H1 (cell line): ENCODE results near the gene PLEKHH3. TPM values are rescaled to one million over a fixed set of nuclear protein-coding genes. Genes with fewer than 3 reads are reported as not detected.

Source experiments
- CTCF ChIA-PET: fragments of 300-600 bp; sonication (Branson Sonifier 250); formaldehyde crosslinking; loops from one replicate; lab custom pipeline; 2021; ENCODE audit not compliant: partially characterized antibody; lab: Charles Lee
- POLR2A ChIA-PET: fragments of 300-600 bp; sonication (Branson Sonifier 250); formaldehyde crosslinking; loops from one replicate; lab custom pipeline; 2021; ENCODE audit warnings: inconsistent platforms; ENCODE audit not compliant: partially characterized antibody; lab: Charles Lee
- DNase-seq, 2 experiments: peaks; one replicate each; pipeline versions ENCODE4 v3.0.0 to v3.0.0-alpha.2; 2010 to 2022; ENCODE audit warnings: low spot score in 2 of 2, low read depth in 1 of 2, mixed read lengths in 1 of 2
- FAIRE-seq: peaks from 2 replicates; lab custom pipeline; 2011; peaks lifted over from hg19 to GRCh38; lab: Jason Lieb, UNC
- H2AFZ ChIP-seq: 2 replicates; pipeline ENCODE4 v1.8.1; 2012; ENCODE audit warnings: low read length, inconsistent platforms
- H2AK5ac ChIP-seq: 2 replicates; pipeline ENCODE4 v1.6.1; 2013; ENCODE audit warnings: low read depth, low read length
- H2BK120ac ChIP-seq: replicated peaks from 2 replicates; pipeline ENCODE3; 2013; ENCODE audit warnings: low read depth, low read length, inconsistent platforms
- H2BK12ac ChIP-seq: 2 replicates; pipeline ENCODE4 v1.6.1; 2013; ENCODE audit warnings: low read depth, low read length
- H2BK15ac ChIP-seq: 2 replicates; pipeline ENCODE4 v1.6.1; 2013; ENCODE audit warnings: low read length
- H2BK20ac ChIP-seq: 2 replicates; pipeline ENCODE4 v1.6.1; 2013; ENCODE audit warnings: low read length
- H2BK5ac ChIP-seq: 2 replicates; pipeline ENCODE4 v1.6.1; 2013; ENCODE audit warnings: low read depth, low read length
- H3K14ac ChIP-seq: 2 replicates; pipeline ENCODE4 v1.6.1; 2013; ENCODE audit warnings: inconsistent platforms; ENCODE audit not compliant: insufficient read length
- H3K18ac ChIP-seq: 2 replicates; pipeline ENCODE4 v1.6.1; 2013; ENCODE audit warnings: low read length; ENCODE audit errors: extremely low read depth
- H3K23ac ChIP-seq: 2 replicates; pipeline ENCODE4 v1.6.1; 2013; ENCODE audit warnings: inconsistent platforms; ENCODE audit not compliant: insufficient read length
- H3K23me2 ChIP-seq: 2 replicates; pipeline ENCODE4 v1.6.1; 2013; ENCODE audit warnings: low read depth, low read length
- H3K27ac ChIP-seq: 2 replicates; pipeline ENCODE4 v1.6.1; 2011; ENCODE audit warnings: low read depth, low read length, inconsistent platforms
- H3K27me3 ChIP-seq, 4 experiments: replicated peaks in 1 of 4; 1 replicate in 1 of 4; 2 replicates in 3 of 4; pipeline versions ENCODE4 v1.6.1 to v1.8.1; 2011 to 2013; ENCODE audit warnings: low read length in 3 of 4, mild to moderate bottlenecking in 3 of 4, inconsistent platforms in 2 of 4, mixed read lengths in 2 of 4, moderate library complexity in 1 of 4; ENCODE audit not compliant: control insufficient read depth in 3 of 4, insufficient read depth in 3 of 4; ENCODE audit errors: extremely low read depth in 1 of 4
- H3K36me3 ChIP-seq, 4 experiments: 2 replicates each; pipeline versions ENCODE4 v1.6.1 to v1.8.1; 2011 to 2013; ENCODE audit warnings: mild to moderate bottlenecking in 4 of 4, low read length in 3 of 4, moderate library complexity in 2 of 4, control low read depth in 1 of 4, inconsistent platforms in 1 of 4; ENCODE audit not compliant: insufficient read depth in 4 of 4, control insufficient read depth in 2 of 4
- H3K4ac ChIP-seq: replicated peaks from 2 replicates; pipeline ENCODE3; 2013; ENCODE audit warnings: low read length, low read depth, mixed read lengths, inconsistent platforms; ENCODE audit not compliant: insufficient read length
- H3K4me1 ChIP-seq, 4 experiments: replicated peaks in 1 of 4; 1 replicate in 1 of 4; 2 replicates in 3 of 4; pipeline versions ENCODE4 v1.6.1 to v1.8.1; 2011 to 2013; ENCODE audit warnings: low read length in 3 of 4, inconsistent platforms in 2 of 4, mixed read lengths in 1 of 4; ENCODE audit not compliant: insufficient read depth in 4 of 4, control insufficient read depth in 3 of 4
- H3K4me2 ChIP-seq, 2 experiments: 2 replicates each; pipeline versions ENCODE4 v1.6.1 to v1.8.1; 2011 to 2013; ENCODE audit warnings: low read depth in 2 of 2, low read length in 2 of 2, control low read depth in 1 of 2, inconsistent platforms in 1 of 2, mild to moderate bottlenecking in 1 of 2; ENCODE audit not compliant: insufficient read depth in 1 of 2
- H3K4me3 ChIP-seq, 4 experiments: fragments of 200-600, 300-600 bp in 1 of 4; sonication (generic), shearing (Covaris generic), sonication (Bioruptor Twin) in 1 of 4; 2 replicates each; pipeline versions ENCODE4 v1.5.1 to v1.8.1; 2011 to 2016; ENCODE audit warnings: low read length in 4 of 4, low read depth in 3 of 4, control low read depth in 2 of 4, inconsistent platforms in 2 of 4, mild to moderate bottlenecking in 2 of 4, mixed read lengths in 1 of 4, moderate library complexity in 1 of 4; ENCODE audit not compliant: insufficient read depth in 2 of 4; ENCODE audit errors: extremely low read depth in 1 of 4
- H3K56ac ChIP-seq: replicated peaks from 2 replicates; pipeline ENCODE3; 2013; ENCODE audit warnings: low read depth, mild to moderate bottlenecking, mixed read lengths, low read length, inconsistent platforms; ENCODE audit not compliant: insufficient read length
- H3K79me1 ChIP-seq: 2 replicates; pipeline ENCODE4 v1.6.1; 2013; ENCODE audit warnings: low read depth, low read length, control low read depth
- H3K79me2 ChIP-seq, 2 experiments: 2 replicates each; pipeline versions ENCODE4 v1.6.1 to v1.8.1; 2012 to 2013; ENCODE audit warnings: low read length in 2 of 2, mild to moderate bottlenecking in 2 of 2, inconsistent platforms in 1 of 2; ENCODE audit not compliant: insufficient read depth in 2 of 2, control insufficient read depth in 1 of 2
- H3K9ac ChIP-seq, 4 experiments: replicated peaks in 1 of 4; 1 replicate in 1 of 4; 2 replicates in 3 of 4; pipeline versions ENCODE4 v1.6.1 to v1.8.1; 2011 to 2013; ENCODE audit warnings: low read depth in 3 of 4, low read length in 3 of 4, control low read depth in 2 of 4, mild to moderate bottlenecking in 2 of 4, moderate library complexity in 2 of 4, inconsistent platforms in 1 of 4; ENCODE audit errors: extremely low read depth in 1 of 4
- H3K9me3 ChIP-seq, 2 experiments: 2 replicates each; pipeline versions ENCODE4 v1.6.1 to v1.8.1; 2012 to 2013; ENCODE audit warnings: mild to moderate bottlenecking in 2 of 2, moderate library complexity in 2 of 2, control low read depth in 1 of 2, inconsistent platforms in 1 of 2, low read depth in 1 of 2, low read length in 1 of 2, mixed read lengths in 1 of 2; ENCODE audit not compliant: insufficient read depth in 2 of 2
- H4K20me1 ChIP-seq, 2 experiments: replicated peaks in 1 of 2; 2 replicates each; pipeline versions ENCODE3 to v1.8.1; 2011 to 2013; ENCODE audit warnings: inconsistent platforms in 2 of 2, low read length in 2 of 2, mild to moderate bottlenecking in 1 of 2; ENCODE audit not compliant: insufficient read depth in 2 of 2, control insufficient read depth in 1 of 2
- H4K5ac ChIP-seq: 2 replicates; pipeline ENCODE4 v1.6.1; 2013; ENCODE audit warnings: low read length, low read depth, mixed read lengths, inconsistent platforms; ENCODE audit not compliant: insufficient read length
- H4K8ac ChIP-seq: 2 replicates; pipeline ENCODE4 v1.8.0; 2013; ENCODE audit warnings: mild to moderate bottlenecking, moderate library complexity, low read length, inconsistent platforms; ENCODE audit not compliant: insufficient read depth; ENCODE audit errors: extremely low read depth
- H4K91ac ChIP-seq: replicated peaks from 2 replicates; pipeline ENCODE3; 2013; ENCODE audit warnings: low read length, mixed read lengths, inconsistent platforms; ENCODE audit not compliant: insufficient read length
- ATF2 ChIP-seq: IDR thresholded peaks from 2 replicates; pipeline ENCODE4 v1.6.1; 2012; ENCODE audit warnings: low read length, inconsistent platforms
- CHD2 ChIP-seq: IDR thresholded peaks from 2 replicates; pipeline ENCODE4 v1.6.1; 2012; ENCODE audit warnings: low read length, improper control_type of control experiment
- CREB1 ChIP-seq: IDR thresholded peaks from 2 replicates; pipeline ENCODE4 v1.6.1; 2012; ENCODE audit warnings: inconsistent platforms
- WGBS, 2 experiments: shearing (Covaris generic) in 1 of 2; methylation state at CpG; one replicate each; pipeline versions ENCODE4 v1.1.6 to v1.1.7; 2013 to 2015; ENCODE audit warnings: low lambda C conversion rate in 2 of 2, mixed read lengths in 2 of 2, inconsistent platforms in 1 of 2, low coverage in 1 of 2, missing lambda C conversion rate in 1 of 2; ENCODE audit not compliant: insufficient replicate concordance in 2 of 2, insufficient coverage in 1 of 2, insufficient read length in 1 of 2; ENCODE audit errors: extremely low coverage in 1 of 2, missing lambda C conversion rate in 1 of 2; 5-methylcytosine and 5-hydroxymethylcytosine counted together
- polyA plus RNA-seq, 7 experiments: library from polyadenylated mRNA; depleted of rRNA in 3 of 7; stranded (reverse) in 5 of 7; unstranded in 2 of 7; fragments of >200 nt in 5 of 7; fragments of 200-250 nt in 2 of 7; gene quantifications; 1 replicate in 5 of 7; 2 replicates in 1 of 7; 4 replicates in 1 of 7; pipeline versions ENCODE4 v1.2.1 to v1.2.3, GENCODE V29; 2011 to 2013; ENCODE audit warnings: missing spikeins in 2 of 7, mixed read lengths in 2 of 7
- total RNA-seq: library from RNA; stranded (reverse); fragmentation: NEBNext Ultra II Directional; extraction: Animal tissue kit (Norgen Biotek cat#: 25700); gene quantifications from 2 replicates; pipeline ENCODE4 v1.2.1, GENCODE V29; 2021

Gene PLEKHH3
- total and polyA plus RNA-seq, 2 of the 8 experiments (the other 6 are each of a cell fraction or from before 2014, with no cell fraction given), result 11.1 to 13.5 TPM

- no peak overlapping the region for H4K91ac ChIP-seq
- no peak overlapping the region for H2BK12ac ChIP-seq
- no peak overlapping the region for H3K14ac ChIP-seq
- no peaks in the 10 kb centered on the region for H3K9me3 ChIP-seq
- no peak overlapping the region for H2AK5ac ChIP-seq
- H3K56ac ChIP-seq, result no peak overlapping the region
- H3K27ac ChIP-seq, result no peak overlapping the region
- no peak overlapping the region for H3K4ac ChIP-seq
- WGBS, 2 experiments, result 79% methylated on average over 5 of the region's 5 CpGs; no CpG with 5 or more reads in 1 of the 2 experiments
- no peaks in the 10 kb centered on the region for H3K27me3 ChIP-seq
- H3K4me3 ChIP-seq, result no peak overlapping the region
- no peak for DNase-seq
- H3K36me3 ChIP-seq, result peaks cover 4 to 57% (median 32%) of the 10 kb centered on the region in 4 experiments
- no peak for FAIRE-seq
- no peak overlapping the region for H3K23ac ChIP-seq
- H3K4me1 ChIP-seq, result 0 out of 7 replicates have a peak, but pooled peaks cover 0 to 2% (median 0%) of the 10 kb centered on the region in 4 experiments
- no peak overlapping the region for H3K4me2 ChIP-seq
- H4K8ac ChIP-seq, result no peak overlapping the region
- H3K79me1 ChIP-seq, result no peaks in the 10 kb centered on the region
- TF ChIP-seq CREB1, result no peak
- TF ChIP-seq CHD2, result no peak
- no peak for TF ChIP-seq ATF2
- no peaks in the 10 kb centered on the region for H3K79me2 ChIP-seq
- no peak overlapping the region for H2BK20ac ChIP-seq
- no peak overlapping the region for H2BK120ac ChIP-seq
- ChIA-PET CTCF (interaction anchor here (0.6 to 1.1 kb wide), 5 partner anchors 16 to 1190 kb away, joined by 3 to 4 read pairs (median 3); no protein-coding TSS in a partner anchor), POLR2A (no interaction called here)
- no peaks in the 10 kb centered on the region for H3K23me2 ChIP-seq
- no peak overlapping the region for H3K18ac ChIP-seq
- H4K20me1 ChIP-seq, result no peaks in the 10 kb centered on the region
- H4K5ac ChIP-seq, result no peak overlapping the region
- no peak overlapping the region for H2BK15ac ChIP-seq
- H2BK5ac ChIP-seq, result no peak overlapping the region
- H3K9ac ChIP-seq, result no peak overlapping the region
- no peak overlapping the region for H2AFZ ChIP-seq
Measured at GRCh38 chr17:42704490-42704836, 27.7 kb upstream of the PLEKHH3 start.
